GM21528 (cell line): ENCODE results near the gene C1QL3.

ENCODE experiments used
- ATAC-seq: cut with Tn5 transposase; IDR thresholded peaks from one replicate; pipeline ENCODE4 v1.9.1; 2021; ENCODE audit warnings: mild to moderate bottlenecking, moderate library complexity; ENCODE audit not compliant: unreplicated experiment, low FRiP score

The C1QL3 gene

GRCh38 chr10:16497911-16498310 is 23.8 kb downstream of the C1QL3 start:
- ATAC-seq: no peak

- no peak for ATAC-seq
Observed at GRCh38 chr10:16493884-16494536, 27.7 kb downstream of the C1QL3 start.

GRCh38 chr10:16491933-16492332 is 29.7 kb downstream of the C1QL3 start:
- no peak for ATAC-seq

GRCh38 chr10:16490511-16490910 is 31.2 kb downstream of the C1QL3 start:
- no peak for ATAC-seq

GRCh38 chr10:16483241-16483917 is 38.3 kb downstream of the C1QL3 start:
- ATAC-seq: no peak

- ATAC-seq: no peak
Observed at GRCh38 chr10:16481052-16481728, 40.5 kb downstream of the C1QL3 start.

GRCh38 chr10:16478801-16479200 is 42.9 kb downstream of the C1QL3 start:
- no peak for ATAC-seq

- no peak for ATAC-seq
Observed at GRCh38 chr10:16477757-16478156, 43.9 kb downstream of the C1QL3 start.

GRCh38 chr10:16472828-16473227 is 48.9 kb downstream of the C1QL3 start:
- ATAC-seq: no peak

GRCh38 chr10:16470747-16471146 is 50.9 kb downstream of the C1QL3 start:
- ATAC-seq: no peak

GRCh38 chr10:16466001-16466400 is 55.7 kb downstream of the C1QL3 start:
- ATAC-seq: no peak
